SK-N-DZ (cell line): ENCODE data around the gene GNMT. TPM values are rescaled to one million over a fixed set of nuclear protein-coding genes. Genes with fewer than 3 reads are reported as not detected.

ENCODE experiments used
- DNase-seq: peaks from one replicate; pipeline ENCODE4 v3.0.0-alpha.2; 2015; ENCODE audit warnings: low spot score
- polyA plus RNA-seq, 2 experiments: library from polyadenylated mRNA; depleted of rRNA; stranded (reverse); fragments of >200 nt; gene quantifications; 2 replicates each; pipeline ENCODE4 v1.2.3, GENCODE V29; 2014

Gene GNMT
- polyA plus RNA-seq (2014; cell fraction: cytosol; rRNA removed): 0.15 and 0.18 TPM in 2 replicates
- 0.54 TPM in 1 of 2 replicates, not detected in the other for polyA plus RNA-seq (2014; cell fraction: nucleus; rRNA removed)

DNA sequence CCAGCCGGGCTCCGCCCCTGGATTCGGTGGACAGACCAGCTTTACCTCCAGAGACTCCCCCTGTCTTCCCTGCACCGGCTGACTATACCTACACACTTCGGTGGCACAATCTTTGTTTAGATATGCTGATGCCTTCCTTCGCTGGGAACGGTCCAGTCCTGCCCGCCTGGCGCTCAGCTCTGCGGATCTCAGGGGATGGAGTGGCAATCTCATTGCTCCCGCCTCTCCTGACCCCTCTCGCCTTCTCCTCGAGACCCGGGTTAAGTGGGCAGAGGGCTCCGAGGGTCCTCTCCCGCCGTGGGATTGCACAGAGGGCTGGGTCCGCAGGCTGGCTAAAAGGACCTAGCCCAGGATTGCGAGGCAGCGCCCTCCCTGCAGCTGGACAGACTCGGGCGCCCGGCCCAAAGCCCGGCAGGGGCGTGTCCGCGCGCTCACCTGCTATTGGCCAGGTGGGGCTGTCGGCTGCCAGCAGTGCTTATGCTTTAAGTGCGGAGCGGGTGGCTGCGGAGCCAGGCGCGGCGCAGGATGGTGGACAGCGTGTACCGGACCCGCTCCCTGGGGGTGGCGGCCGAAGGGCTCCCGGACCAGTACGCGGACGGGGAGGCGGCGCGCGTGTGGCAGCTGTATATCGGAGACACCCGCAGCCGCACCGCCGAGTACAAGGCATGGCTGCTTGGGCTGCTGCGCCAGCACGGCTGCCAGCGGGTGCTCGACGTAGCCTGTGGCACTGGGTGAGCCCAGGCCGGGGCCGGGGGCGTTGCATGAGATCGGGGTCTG, at the start of gene GNMT:
TSS of gene GNMT (plus strand) at position 512 of the 777 bp plus-strand sequence. CDS start at position 526, 14 bp downstream.
- DNase-seq: peak; percentile 24

DNA sequence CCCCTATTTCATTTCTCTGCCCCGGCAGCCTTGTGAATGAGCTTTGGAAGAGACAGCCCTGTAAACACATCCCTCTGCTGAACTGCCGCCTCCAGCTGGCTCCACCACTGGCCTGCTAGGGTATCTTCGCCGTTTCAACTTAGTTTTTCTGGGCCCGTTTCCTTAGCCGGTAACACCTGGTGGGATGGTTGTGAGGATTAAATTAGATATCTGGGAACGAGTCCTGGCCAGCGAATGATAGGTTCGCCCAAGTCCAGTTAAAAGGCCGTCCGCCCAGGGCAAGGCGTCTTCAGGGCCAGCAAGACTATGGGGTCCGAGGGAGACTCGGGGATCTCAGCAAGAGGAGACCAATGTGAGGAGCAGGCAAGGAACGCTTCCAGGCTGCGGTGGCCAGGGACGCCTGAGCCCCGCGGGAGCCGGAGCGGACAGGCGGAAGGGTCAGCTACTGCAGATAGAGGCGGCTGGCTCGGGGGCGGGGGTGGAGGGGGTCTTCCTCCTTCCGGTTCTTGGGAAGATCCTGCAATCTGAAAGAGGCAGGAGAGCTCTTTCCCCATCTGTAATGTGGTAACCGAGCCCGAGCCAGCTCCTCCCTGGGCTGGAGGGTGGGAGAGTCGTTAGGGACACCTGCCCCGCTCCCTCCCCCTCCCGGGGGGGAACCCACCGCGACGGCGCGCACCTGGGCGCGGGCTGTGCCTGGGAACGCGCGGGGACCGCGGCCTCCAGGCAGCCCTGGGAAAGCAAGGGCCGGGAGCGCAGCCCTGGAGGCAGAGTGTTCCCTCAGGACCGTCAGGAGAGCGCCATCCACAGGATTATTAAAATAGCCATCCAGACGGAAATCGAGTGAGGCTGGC, 49.2 kb upstream of the GNMT start:
- peak; percentile 41 for DNase-seq

DNA sequence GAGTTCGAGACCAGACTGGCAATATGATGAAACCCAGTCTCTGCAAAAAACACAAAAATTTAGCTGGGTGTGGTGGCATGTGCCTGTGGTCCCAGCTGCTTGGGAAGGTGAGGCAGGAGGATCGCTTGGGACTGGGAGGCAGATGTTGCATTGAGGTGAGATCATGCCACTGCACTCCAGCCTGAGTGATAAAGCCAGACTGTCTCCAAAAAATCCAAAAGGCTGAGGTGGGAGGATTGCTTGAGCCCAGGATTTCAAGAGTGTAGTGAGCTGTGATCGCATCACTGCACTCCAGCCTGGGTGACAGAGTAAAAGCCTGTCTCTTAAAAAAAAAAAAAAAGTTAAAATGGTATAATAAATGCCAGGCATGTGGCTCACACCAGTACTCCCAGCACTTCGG, 46.0 kb upstream of the GNMT start:
- DNase-seq: no peak

DNA sequence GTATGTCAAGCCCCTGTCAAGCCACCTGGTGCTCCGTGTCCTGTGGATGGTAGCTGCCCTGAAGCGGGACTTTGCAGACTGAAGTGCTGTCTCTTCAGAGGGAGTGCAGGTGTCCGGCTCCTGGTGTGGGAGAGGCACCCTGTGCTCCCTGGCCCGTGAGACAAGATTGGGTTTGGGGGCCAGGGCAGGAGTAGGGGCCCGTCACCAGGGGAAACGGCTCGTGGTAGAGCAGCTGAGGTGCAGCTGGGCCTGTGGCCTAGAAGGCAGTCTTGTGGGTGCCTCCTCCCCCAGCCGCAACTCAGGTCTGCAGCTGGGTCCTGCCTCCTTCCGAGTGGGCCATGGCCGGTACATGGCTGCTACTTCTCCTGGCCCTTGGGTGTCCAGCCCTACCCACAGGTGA, 44.8 kb upstream of the GNMT start, which contains the start of gene PTCRA:
TSS of gene PTCRA (plus strand) at position 322 of the 400 bp plus-strand sequence. CDS start at position 339, 17 bp downstream.
- DNase-seq: no peak

DNA sequence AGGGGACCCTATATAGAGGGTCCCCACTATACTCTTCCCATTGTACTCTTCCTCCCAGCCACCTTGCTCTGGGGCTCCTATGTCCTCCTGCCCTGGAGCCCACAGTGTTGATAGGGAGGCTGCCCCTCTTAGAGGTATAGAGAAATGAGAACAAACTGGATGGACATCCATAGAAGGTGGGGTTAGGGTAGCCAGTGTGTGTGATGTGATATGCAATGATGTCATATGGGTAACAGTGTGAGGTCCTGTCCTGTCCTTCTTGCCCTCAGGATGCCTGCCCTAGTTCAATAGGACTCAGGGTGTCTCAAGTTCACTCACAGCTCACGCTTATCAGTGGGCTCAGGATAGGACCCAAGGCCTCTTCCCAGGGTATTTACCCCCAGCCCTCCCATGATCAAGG, 44.3 kb upstream of the GNMT start:
- DNase-seq: no peak

DNA sequence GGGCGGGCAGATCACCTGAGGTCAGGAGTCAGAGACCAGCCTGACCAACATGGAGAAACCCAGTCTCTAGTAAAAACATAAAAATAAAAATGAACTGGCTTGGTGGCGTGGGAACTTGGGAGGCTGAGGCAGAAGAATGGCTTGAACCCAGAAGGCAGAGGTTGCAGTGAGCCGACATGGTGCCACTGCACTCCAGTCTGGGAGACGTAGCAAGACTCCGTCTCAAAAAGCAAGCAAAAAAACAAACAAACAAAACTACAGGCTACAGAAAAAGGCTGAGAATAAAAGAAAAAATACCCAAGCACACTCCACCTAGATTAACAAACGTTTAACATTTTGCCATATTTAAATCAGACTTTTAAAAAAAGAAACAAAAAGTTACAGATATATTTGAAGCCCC, 38.8 kb upstream of the GNMT start:
- DNase-seq: no peak

DNA sequence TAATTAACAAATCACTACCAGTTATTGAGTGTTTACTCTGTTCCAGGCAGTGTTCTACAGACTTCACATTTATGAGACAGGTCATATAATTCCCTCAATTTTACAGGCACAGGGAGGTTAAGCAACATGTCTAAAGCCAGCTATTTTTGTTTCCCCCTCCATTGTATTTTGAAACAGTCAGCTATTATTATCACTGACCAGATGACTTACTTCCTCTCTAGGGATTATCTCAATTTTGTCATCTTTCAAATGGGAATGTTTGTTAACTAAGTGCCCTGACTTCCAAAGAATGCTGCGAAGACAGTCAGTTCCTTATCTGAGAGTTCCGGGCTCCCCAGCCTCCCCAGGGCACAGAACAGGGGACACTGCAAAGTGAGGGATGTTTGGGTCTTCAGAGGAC, 36.9 kb upstream of the GNMT start:
- no peak for DNase-seq

DNA sequence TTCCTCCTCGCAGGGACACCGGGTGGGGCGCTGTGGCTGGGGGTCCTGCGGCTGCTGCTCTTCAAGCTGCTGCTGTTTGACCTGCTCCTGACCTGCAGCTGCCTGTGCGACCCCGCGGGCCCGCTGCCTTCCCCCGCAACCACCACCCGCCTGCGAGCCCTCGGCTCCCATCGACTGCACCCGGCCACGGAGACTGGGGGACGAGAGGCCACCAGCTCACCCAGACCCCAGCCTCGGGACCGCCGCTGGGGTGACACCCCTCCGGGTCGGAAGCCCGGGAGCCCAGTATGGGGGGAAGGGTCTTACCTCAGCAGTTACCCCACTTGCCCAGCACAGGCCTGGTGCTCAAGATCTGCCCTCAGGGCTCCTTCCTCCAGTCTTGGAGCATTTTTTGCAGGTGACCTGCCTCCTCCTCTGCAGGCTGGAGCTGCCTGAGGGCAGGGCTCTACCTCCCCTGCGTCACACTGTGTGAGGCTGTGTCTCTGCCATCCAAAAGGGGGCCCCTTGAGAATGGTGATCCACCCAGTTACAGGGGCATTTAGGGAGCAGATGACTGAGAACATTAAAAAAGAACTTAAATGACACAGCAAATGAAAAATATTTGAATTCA, 35.2 kb upstream of the GNMT start:
- no peak for DNase-seq

DNA sequence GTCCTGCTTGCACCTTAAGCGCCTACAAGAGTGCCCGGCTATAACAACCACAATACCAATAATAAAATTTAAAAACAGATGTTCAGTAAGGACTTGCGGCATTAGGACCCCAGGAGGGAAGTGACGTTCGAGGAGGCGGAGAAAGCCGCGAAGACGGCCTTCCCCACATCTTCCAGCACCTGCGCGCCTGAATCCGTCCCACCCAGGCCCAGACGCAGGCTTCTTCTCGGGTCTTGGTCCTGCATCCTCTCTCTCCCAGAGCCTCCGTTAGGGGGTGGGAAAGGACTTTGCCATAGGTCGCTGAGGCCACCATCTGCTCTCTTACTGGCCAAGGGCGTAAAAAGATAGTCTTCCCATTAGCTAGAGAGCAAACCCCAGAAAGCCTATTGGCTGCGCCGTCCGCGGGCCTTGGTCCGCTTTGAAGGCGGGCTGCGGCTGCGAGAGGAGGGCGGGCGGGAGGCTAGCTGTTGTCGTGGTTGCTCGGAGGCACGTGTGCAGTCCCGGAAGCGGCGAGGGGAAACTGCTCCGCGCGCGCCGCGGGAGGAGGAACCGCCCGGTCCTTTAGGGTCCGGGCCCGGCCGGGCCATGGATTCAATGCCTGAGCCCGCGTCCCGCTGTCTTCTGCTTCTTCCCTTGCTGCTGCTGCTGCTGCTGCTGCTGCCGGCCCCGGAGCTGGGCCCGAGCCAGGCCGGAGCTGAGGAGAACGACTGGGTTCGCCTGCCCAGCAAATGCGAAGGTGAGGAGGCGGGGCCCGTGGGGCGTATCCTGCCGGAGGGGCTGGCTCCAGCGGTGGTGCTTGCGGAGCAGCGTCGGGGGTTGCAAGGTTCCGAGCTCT, 31.4 kb upstream of the GNMT start, which contains the start of gene CNPY3:
TSS of gene CNPY3 (plus strand) at position 495 of the 835 bp plus-strand sequence. CDS start at position 586, 91 bp downstream.
- DNase-seq: peak; percentile 100

DNA sequence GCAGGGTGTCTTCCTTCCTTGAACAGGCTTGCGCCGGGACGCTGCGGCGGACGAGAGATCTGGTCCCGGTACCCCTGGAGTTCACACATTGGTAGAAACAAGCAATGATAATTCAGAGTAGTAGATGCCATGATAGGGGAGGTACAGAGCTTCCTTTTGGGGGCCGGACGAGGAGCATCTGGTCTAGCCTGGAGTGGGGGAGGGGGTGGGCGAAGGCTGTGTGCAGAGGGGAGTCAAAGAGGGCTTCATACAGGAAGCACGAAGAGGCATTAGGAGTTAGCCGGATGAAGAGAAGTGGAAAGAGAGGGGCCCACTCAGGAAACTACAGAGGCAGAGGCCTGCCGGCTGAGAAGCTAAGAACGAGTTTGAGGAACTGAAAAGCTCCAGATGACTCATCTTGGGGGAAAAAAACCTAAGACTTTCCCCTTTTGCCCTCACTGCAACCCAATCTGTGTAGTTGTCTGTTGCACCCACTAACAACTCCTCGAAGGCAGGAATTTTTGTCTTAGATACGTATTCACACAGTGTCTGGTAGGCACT, 30.7 kb upstream of the GNMT start:
- DNase-seq: no peak

DNA sequence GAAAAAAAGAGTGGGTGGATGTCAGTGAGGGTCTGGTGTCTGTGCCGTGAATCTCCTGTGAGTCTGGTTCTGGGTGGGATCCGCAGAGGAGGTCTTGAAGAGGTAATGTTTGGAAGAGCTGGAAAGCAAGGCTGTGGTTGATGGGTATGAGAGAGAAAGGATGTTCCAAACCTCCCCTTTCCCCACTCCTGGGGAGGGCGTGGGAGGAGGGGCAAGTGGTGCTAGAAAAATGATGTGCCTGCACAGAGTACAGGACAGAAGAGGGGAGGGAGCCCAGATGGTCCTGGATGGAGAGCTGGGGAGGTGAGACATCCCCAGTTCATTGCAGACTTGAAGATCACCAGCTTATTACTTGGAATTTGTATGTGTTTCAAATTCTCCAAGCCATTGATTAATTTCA, 28.1 kb upstream of the GNMT start:
- DNase-seq: no peak

DNA sequence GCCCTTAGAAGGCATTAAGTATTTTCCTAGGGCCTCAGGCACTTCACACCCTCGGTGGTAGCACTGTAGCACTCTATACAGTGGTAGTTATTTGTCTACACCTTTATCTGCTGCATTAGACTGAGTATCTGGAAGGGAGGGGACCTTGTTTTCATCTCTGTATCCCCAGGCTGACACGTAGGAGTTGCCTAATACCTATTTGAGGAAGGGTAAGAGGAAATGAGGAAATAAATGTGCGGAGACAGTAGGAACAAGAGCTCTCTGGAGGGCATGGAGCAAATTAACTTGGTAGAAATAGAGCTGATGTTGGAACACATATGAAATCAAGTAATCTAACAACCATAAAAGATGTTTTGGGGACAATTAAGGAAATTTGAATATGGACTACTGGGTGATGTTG, 27.3 kb upstream of the GNMT start:
- DNase-seq: no peak

DNA sequence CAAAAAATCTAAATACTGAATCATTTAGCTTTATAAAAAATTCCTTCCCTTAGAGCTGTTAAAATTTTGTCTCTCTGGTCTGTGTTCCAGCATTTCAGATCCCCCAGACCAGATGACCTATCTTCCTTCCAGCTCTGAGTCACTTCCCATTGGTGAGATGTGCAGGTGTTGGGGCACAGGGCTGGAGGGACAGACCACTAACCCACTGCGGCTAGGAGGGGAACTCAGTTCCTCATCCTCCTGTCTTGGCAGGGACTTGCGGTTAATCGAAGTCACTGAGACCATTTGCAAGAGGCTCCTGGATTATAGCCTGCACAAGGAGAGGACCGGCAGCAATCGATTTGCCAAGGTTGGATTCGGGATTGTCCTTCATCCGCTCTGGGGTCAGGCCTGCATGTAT, 25.2 kb upstream of the GNMT start:
- DNase-seq: no peak

DNA sequence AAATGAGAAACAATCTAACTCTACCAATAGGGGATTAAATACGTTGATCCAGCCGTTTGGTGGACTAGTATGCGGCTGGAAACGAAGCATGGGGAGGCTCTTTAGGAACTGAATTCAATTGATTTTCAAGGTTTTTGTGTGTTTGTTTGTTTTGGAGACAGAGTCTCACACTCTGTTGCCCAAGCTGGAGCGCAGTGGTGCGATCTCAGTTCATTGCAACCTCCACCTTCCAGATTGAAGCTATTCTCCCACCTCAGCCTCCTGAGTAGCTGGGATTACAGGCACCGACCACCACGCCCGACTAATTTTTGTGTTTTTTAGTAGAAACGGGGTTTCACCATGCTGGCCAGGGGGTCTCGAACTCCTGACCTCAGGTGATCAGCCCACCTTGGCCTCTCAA, 24.2 kb upstream of the GNMT start:
- DNase-seq: no peak

DNA sequence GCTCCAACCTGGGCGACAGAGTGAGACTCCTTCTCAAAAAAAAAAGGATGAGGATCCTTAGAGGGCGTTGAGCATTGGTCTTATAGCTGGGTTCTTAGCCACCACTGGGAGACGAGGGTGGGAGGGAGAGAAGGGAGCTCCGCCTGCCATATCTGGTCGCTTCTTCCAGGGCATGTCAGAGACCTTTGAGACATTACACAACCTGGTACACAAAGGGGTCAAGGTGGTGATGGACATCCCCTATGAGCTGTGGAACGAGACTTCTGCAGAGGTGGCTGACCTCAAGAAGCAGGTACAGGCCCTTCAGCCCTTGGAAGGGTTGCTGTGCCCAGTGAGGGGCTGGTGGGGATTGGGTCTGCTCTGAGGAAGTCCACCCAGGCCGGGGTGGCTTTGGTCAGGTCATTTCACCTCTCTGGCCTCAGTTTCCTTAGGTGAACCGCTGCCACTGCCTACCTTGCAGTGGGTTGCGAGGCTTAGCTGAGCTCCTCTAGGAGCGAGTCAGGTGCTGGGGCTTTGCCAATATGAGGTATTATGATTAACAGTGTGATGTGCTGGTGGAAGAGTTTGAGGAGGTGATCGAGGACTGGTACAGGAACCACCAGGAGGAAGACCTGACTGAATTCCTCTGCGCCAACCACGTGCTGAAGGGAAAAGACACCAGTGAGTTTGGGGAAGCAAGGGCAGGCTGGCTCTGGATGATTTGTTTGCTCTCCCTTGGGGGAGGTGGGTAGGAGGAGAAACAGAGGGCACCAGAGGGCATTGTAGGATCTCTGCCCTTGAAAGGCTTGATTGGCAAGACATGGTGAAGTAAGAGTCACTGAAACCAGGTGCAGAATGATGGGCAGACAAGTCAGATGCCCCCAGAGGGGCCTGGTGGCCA, 22.8 kb upstream of the GNMT start:
- DNase-seq: no peak

DNA sequence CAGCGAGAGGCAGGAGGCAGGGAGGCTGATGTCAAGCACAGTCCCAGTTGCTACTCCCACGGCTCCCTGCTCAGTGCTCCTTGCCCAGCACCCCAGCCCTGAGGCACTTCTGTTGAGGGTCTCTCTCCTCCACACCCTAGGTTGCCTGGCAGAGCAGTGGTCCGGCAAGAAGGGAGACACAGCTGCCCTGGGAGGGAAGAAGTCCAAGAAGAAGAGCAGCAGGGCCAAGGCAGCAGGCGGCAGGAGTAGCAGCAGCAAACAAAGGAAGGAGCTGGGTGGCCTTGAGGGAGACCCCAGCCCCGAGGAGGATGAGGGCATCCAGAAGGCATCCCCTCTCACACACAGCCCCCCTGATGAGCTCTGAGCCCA, 22.1 kb upstream of the GNMT start:
- no peak for DNase-seq

DNA sequence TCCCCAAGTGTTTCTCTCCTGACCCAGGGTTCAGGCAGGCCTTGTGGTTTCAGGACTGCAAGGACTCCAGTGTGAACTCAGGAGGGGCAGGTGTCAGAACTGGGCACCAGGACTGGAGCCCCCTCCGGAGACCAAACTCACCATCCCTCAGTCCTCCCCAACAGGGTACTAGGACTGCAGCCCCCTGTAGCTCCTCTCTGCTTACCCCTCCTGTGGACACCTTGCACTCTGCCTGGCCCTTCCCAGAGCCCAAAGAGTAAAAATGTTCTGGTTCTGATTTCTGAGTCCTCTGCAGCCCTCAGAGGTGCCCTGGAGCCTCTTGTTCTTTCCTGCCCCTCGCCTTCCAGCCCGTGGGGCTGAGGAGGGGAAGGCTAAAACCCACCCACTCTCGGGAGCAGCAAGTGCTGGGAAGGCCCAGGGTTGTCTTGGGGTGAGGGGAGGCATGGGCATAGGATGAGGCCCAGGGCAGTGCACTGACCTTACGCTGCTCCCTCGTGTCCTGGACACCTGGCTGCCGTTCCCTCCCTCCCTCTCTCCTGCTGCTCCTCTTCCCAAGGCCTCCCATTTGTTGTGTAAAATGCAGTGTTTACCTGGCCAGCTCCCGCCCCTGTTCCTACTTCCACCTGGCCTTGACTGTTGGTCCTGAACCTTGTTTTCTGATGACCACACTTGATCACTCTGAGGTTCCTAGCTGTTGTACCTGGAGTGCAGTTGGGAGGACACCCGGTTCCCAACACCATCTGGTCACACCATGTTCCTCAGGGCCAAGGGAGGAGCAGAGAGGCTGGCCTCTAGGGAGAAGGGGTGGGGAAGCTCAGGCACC, 21.4 kb upstream of the GNMT start:
- no peak for DNase-seq

DNA sequence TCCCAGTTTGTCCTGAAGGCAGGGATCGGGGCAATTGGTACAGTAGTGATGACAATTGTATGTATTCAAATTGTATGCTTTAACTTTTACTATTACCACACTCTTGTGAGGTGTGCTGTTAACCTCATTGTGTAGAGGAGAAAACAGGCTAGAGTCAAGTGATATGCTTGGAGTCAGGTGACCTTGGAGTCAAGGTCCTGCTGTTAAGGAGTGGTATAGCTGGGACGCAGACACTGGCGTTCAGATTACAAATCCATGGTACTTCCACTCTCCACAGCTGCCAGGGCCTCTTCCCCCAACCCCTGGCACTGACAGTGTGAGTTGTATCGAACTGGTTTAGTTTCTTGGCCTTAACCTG, 20.8 kb upstream of the GNMT start:
- DNase-seq: no peak

DNA sequence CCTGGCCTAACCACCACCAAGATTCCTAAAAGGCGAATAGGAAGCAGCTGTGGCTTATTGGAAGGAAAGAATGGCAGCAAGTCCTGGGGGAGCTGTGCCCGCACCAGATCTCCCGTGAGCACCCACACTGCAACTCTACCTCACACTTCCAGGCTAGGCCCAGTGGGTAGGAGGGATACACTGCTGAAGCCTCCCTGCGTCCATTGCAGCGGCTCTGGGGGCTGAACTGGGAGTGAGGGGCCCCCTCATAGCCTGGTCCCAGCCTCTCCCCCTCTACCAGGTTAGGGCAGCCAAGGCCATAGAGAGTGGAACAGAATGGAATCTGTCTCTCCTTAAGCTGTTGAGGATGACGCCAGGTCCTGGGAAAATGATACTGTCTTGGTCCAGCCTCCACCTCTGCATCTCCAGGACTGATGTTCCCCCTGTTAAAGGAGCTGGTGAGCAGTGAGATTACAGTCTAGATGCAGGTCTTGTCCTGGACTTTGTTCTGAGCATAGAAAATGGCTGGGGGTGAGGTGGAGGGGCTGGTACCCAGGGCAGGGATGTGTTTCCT, 20.0 kb upstream of the GNMT start:
- no peak for DNase-seq
